GM23338 (cell line): ENCODE measurements around the gene ADGRB2. TPM values are rescaled to one million over a fixed set of nuclear protein-coding genes. Genes with fewer than 3 reads are reported as not detected.

Experiments
- ATAC-seq: fragments of 200-7000 bp; cut with Tn5 transposase; 3 replicates; pipeline ENCODE4 v1.9.1; 2020
- DNase-seq: peaks from one replicate; pipeline ENCODE4 v3.0.0-alpha.2; 2015; ENCODE audit warnings: low spot score
- H2AFZ ChIP-seq: fragments of 200-600 bp; sonication (generic); 2 replicates; pipeline ENCODE4 v1.8.0; 2016; ENCODE audit warnings: antibody characterized with exemption, mild to moderate bottlenecking, moderate library complexity
- H3F3A ChIP-seq: fragments of 200-600 bp; sonication (generic); replicated peaks from 2 replicates; pipeline ENCODE4 v1.8.0; 2017; ENCODE audit warnings: antibody characterized with exemption, mixed run types, low read depth
- H3K27ac ChIP-seq: fragments of 200-600 bp; sonication (generic); 2 replicates; pipeline ENCODE4 v1.6.1; 2016; ENCODE audit warnings: low read depth
- H3K27me3 ChIP-seq: fragments of 200-600 bp; sonication (generic); 2 replicates; pipeline ENCODE4 v1.8.0; 2016; ENCODE audit warnings: mild to moderate bottlenecking, mixed run types, moderate library complexity; ENCODE audit not compliant: insufficient read depth
- H3K36me3 ChIP-seq: fragments of 200-600 bp; sonication (generic); 2 replicates; pipeline ENCODE4 v1.8.0; 2016; ENCODE audit warnings: mild to moderate bottlenecking; ENCODE audit not compliant: insufficient read depth
- H3K4me1 ChIP-seq: fragments of 200-600 bp; sonication (generic); 2 replicates; pipeline ENCODE4 v1.8.0; 2016; ENCODE audit warnings: mild to moderate bottlenecking, moderate library complexity; ENCODE audit not compliant: insufficient read depth
- H3K4me2 ChIP-seq: fragments of 200-600 bp; sonication (generic); 2 replicates; pipeline ENCODE4 v1.7.1; 2017; ENCODE audit warnings: mixed run types
- H3K4me3 ChIP-seq: fragments of 200-600 bp; sonication (generic); 2 replicates; pipeline ENCODE4 v1.6.1; 2016; ENCODE audit warnings: mixed run types
- H3K79me2 ChIP-seq: fragments of 200-600 bp; sonication (generic); replicated peaks from 2 replicates; pipeline ENCODE4 v1.8.0; 2017; ENCODE audit warnings: mild to moderate bottlenecking; ENCODE audit not compliant: insufficient read depth
- H3K9me2 ChIP-seq: fragments of 200-600 bp; sonication (generic); 2 replicates; pipeline ENCODE4 v1.8.0; 2017; ENCODE audit not compliant: insufficient read depth
- H4K20me1 ChIP-seq: fragments of 200-600 bp; sonication (generic); replicated peaks from 2 replicates; pipeline ENCODE4 v1.8.0; 2017; ENCODE audit warnings: mild to moderate bottlenecking; ENCODE audit not compliant: insufficient read depth
- H3K27ac Mint-ChIP-seq: 2 replicates; pipeline ENCODE4 v1.8.0; 2020; ENCODE audit warnings: inconsistent platforms, mild to moderate bottlenecking, moderate library complexity, mixed read lengths
- H3K27me3 Mint-ChIP-seq: 3 replicates; pipeline ENCODE4 v1.8.0; 2022; ENCODE audit warnings: low read depth, mild to moderate bottlenecking, moderate library complexity, mixed read lengths, inconsistent platforms; ENCODE audit not compliant: insufficient read depth, poor library complexity
- H3K36me3 Mint-ChIP-seq: 3 replicates; pipeline ENCODE4 v1.8.0; 2021; ENCODE audit warnings: low read depth, mild to moderate bottlenecking, inconsistent platforms, moderate library complexity, mixed read lengths
- H3K4me1 Mint-ChIP-seq: 3 replicates; pipeline ENCODE4 v1.8.0; 2020; ENCODE audit warnings: mild to moderate bottlenecking, inconsistent platforms, mixed read lengths
- H3K4me3 Mint-ChIP-seq: 3 replicates; pipeline ENCODE4 v1.8.0; 2021; ENCODE audit warnings: moderate library complexity, mild to moderate bottlenecking, inconsistent platforms, mixed read lengths
- H3K9me3 Mint-ChIP-seq: 3 replicates; pipeline ENCODE4 v1.8.0; 2020; ENCODE audit warnings: moderate library complexity, mild to moderate bottlenecking, inconsistent platforms, mixed read lengths
- CREB1 ChIP-seq: fragments of 250-450 bp; sonication (Bioruptor Pico); IDR thresholded peaks from 2 replicates; pipeline ENCODE4 v1.5.0; 2020; ENCODE audit warnings: low read depth, mild to moderate bottlenecking, moderate library complexity
- CTCF ChIP-seq, 2 experiments: fragments of 200-600 bp in 1 of 2; sonication (generic) in 1 of 2; conservative IDR thresholded peaks; 2 replicates each; pipeline versions ENCODE4 v1.5.1 to v1.6.1; 2016 to 2017; ENCODE audit warnings: antibody characterized with exemption in 2 of 2, low read depth in 2 of 2, mild to moderate bottlenecking in 2 of 2, moderate library complexity in 1 of 2
- ETS1 ChIP-seq: IDR thresholded peaks from 2 replicates; pipeline ENCODE4 v1.6.1; 2016; ENCODE audit warnings: antibody characterized with exemption
- EZH2 ChIP-seq: fragments of 200-600 bp; sonication (generic); IDR thresholded peaks from one replicate; pipeline ENCODE4 v1.8.0; 2017; ENCODE audit warnings: antibody characterized with exemption, mild to moderate bottlenecking, low read depth; ENCODE audit not compliant: unreplicated experiment
- EZH2phosphoT487 ChIP-seq: fragments of 200-600 bp; sonication (generic); IDR thresholded peaks from one replicate; pipeline ENCODE4 v1.8.1; 2018; ENCODE audit warnings: antibody characterized with exemption; ENCODE audit not compliant: unreplicated experiment
- JUNB ChIP-seq: IDR thresholded peaks from one replicate; pipeline ENCODE4 v1.6.1; 2016; ENCODE audit warnings: antibody characterized with exemption; ENCODE audit not compliant: unreplicated experiment
- NANOG ChIP-seq: IDR thresholded peaks from 2 replicates; pipeline ENCODE4 v1.6.1; 2016; ENCODE audit warnings: antibody characterized with exemption, borderline replicate concordance
- POLR2AphosphoS5 ChIP-seq: IDR thresholded peaks from 2 replicates; pipeline ENCODE4 v1.6.1; 2016; ENCODE audit warnings: antibody characterized with exemption, low read depth
- REST ChIP-seq: IDR thresholded peaks from one replicate; pipeline ENCODE4 v1.6.1; 2018; ENCODE audit warnings: antibody characterized with exemption; ENCODE audit not compliant: unreplicated experiment
- STAT1 ChIP-seq: IDR thresholded peaks from one replicate; pipeline ENCODE4 v1.6.1; 2016; ENCODE audit warnings: antibody characterized with exemption; ENCODE audit not compliant: unreplicated experiment
- ZNF114 ChIP-seq: fragments of 250-450 bp; sonication (Bioruptor Pico); IDR thresholded peaks from 2 replicates; pipeline ENCODE4 v1.5.0; 2020; ENCODE audit warnings: mild to moderate bottlenecking, moderate library complexity
- ZNF331 ChIP-seq: fragments of 250-450 bp; sonication (Bioruptor Pico); IDR thresholded peaks from 2 replicates; pipeline ENCODE4 v1.5.0; 2020; ENCODE audit warnings: low read depth, mild to moderate bottlenecking, moderate library complexity
- ZNF462 ChIP-seq: fragments of 250-450 bp; sonication (Bioruptor Pico); IDR thresholded peaks from 2 replicates; pipeline ENCODE4 v1.5.0; 2020; ENCODE audit warnings: mild to moderate bottlenecking, moderate library complexity
- polyA plus RNA-seq: library from polyadenylated mRNA; unstranded; fragments of >200 nt; fragmentation: Nextera tagmentation; extraction: Ambion mirVana; gene quantifications from 2 replicates; pipeline ENCODE4 v1.2.1, GENCODE V29; 2016
- total RNA-seq: library from RNA; depleted of rRNA; stranded (reverse); fragments of >200 nt; shearing (Covaris generic); gene quantifications from 2 replicates; pipeline ENCODE4 v1.2.3, GENCODE V29; 2014

Gene ADGRB2
- total and polyA plus RNA-seq, 2 experiments from 2014 or later = 8.0 to 27.8 TPM

GRCh38 chr1:31718327-31718897 is 45.7 kb downstream of the ADGRB2 start:
- Histone ChIP-seq H3F3A (no peaks in the 10 kb centered on the region; the same call in none of the 2 replicates), H3K27me3 (no peaks in the 10 kb centered on the region), H3K4me2 (no peak overlapping the region), H2AFZ (no peak overlapping the region), H3K36me3 (no peaks in the 10 kb centered on the region), H4K20me1 (no peaks in the 10 kb centered on the region), H3K79me2 (no peaks in the 10 kb centered on the region), H3K9me2 (no peaks in the 10 kb centered on the region; the same call in 1 of the 2 replicates), H3K4me3 (no peak overlapping the region), H3K4me1 (peaks cover 6% of the 10 kb centered on the region; the same call in 1 of the 2 replicates), H3K27ac (no peak overlapping the region)
- H3K36me3 Mint-ChIP-seq = no peaks in the 10 kb centered on the region
- H3K27ac Mint-ChIP-seq = no peak overlapping the region
- peaks cover 15% of the 10 kb centered on the region for H3K4me1 Mint-ChIP-seq
- ATAC-seq (no peak), DNase-seq (no peak)
- H3K27me3 Mint-ChIP-seq = peaks cover 6% of the 10 kb centered on the region
- no peaks in the 10 kb centered on the region for H3K9me3 Mint-ChIP-seq
- TF ChIP-seq POLR2AphosphoS5 (no peak), ZNF462 (no peak), EZH2 (no peak), CTCF (conservative IDR thresholded peaks at IDR 0.05; ENCODE audit: low read depth in 2 of 2) (no peak), ZNF114 (CRISPR knock-in tag) (no peak), ZNF331 (CRISPR knock-in tag) (no peak), NANOG (no peak), STAT1 (no peak), JUNB (no peak), ETS1 (no peak), CREB1 (CRISPR knock-in tag) (no peak), REST (no peak), EZH2phosphoT487 (no peak)
- no peak overlapping the region for H3K4me3 Mint-ChIP-seq
